NCI-H187 (cell line): ENCODE results near the gene HEXD.
A peak's percentile ranks its signal among the peaks of the same experiment; 100 is the strongest.
"Not testable (repeated sequence)": the region's sequence is repeated elsewhere in the genome, so short reads cannot be mapped to it uniquely, and the experiment has no call there.

Source experiments
- DNase-seq, 2 experiments: peaks; one replicate each; lab custom pipeline; 2025; lab: John Stamatoyannopoulos, UW

HEXD gene

DNA sequence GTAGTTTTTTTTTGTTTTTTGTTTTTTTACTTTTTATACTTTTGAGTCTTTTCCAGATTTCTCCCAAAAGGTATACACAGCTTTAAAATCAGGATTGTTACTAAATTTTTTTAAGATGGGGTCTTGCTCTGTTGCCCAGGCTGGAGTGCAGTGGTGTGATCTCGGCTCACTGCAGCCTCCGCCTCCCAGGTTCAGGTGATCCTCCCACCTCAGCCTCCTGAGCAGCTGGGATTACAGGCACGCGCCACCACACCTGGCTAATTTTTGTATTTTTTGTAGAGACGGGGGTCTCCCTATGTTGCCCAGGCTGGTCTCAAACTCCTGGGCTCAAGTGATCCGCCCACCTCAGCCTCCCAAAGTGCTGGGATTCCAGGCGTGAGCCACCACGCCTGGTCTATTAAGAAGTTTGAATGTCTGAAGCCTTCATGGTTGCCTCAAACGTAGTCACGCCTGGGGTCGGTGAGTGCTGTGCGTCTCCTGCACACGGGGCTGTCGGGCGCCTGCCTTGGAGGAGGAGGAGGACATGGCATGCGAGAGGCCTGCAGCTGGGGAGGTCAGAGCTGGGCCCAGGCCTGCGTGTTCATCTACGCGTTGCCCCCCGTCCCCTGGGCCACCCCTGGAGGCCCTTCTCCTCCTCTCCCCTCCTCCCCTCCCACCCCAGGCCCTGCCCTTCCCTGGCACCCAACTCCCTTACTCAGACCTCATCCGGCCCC is 35.8 kb upstream of the HEXD start:
- not testable (repeated sequence) for DNase-seq

DNA sequence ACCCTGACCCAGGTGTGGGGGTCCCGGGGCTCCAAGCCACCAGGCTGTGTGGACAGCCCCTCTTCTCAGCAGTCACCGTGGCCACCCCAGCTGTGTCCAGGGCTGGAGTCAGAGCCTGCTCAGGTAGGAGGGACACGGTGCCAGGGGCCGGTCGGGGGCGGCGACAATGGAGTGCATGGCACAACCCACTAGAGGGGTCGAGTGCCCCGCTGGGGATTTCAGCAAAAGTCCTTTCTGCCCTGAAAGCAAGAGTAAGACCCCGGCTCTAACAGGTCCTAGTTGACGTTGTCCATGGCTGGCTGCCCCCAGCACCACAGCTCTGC is 35.3 kb upstream of the HEXD start:
- DNase-seq: no peak

DNA sequence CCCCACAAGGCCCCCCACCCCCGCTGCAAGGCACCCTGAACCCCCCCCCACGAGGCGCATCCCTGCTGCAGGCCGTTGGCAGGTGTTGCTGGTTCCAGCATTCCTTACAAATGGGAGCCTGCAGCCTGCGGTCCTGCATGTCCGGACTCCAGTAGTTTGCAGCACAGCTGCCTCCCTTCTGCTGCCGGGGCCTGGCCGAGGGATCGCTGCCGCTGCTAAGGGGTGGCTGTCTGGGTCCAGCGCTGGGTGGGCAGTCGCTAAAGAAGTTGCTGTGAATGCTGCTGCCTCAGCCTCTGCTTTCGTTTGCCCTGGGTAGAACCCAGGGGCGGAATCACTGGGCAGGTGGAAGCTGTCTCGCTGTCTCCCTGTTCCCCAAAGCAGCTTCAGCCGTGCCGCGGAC is 34.7 kb upstream of the HEXD start:
- no peak for DNase-seq

GRCh38 chr17:82384051-82384729 is 34.0 kb upstream of the HEXD start:
- no peak for DNase-seq

DNA sequence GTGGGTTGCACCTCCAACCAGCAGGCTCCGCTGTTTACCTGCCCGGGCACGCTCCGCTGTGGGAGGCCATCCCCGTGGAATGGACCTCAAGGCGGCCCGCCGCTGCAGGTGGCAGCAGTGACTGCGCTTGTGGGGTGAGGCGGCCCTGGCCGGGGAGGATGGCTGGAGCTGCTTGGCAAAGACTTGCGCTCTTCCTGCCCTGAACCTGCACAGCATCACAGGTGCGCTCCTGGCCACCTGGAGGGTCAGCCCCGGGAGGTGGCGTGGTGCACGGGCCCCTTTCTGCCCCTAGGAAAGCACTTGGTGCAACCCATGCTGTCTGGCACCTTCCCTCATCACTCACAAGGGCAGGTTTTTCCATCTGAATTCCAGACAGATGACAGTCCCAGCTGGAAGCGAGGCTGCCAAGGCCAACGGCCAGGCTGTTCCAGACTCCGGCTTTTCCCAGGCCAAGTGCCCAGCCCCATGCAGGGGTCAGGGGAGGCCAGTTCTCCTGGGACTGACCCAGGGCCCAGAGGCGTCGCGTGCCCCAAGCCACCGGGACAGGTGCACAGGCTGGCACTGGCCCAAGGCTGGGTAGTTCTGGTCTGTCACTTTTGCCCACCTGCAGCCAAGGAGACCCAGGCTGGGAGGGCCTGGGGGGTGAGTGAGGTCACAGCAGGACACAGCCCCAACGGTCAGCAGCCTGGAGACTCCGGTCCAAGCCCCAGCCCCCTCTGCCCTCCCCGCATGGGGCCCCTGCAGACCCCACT is 33.2 kb upstream of the HEXD start:
- DNase-seq: peak; percentile 27 to 67

DNA sequence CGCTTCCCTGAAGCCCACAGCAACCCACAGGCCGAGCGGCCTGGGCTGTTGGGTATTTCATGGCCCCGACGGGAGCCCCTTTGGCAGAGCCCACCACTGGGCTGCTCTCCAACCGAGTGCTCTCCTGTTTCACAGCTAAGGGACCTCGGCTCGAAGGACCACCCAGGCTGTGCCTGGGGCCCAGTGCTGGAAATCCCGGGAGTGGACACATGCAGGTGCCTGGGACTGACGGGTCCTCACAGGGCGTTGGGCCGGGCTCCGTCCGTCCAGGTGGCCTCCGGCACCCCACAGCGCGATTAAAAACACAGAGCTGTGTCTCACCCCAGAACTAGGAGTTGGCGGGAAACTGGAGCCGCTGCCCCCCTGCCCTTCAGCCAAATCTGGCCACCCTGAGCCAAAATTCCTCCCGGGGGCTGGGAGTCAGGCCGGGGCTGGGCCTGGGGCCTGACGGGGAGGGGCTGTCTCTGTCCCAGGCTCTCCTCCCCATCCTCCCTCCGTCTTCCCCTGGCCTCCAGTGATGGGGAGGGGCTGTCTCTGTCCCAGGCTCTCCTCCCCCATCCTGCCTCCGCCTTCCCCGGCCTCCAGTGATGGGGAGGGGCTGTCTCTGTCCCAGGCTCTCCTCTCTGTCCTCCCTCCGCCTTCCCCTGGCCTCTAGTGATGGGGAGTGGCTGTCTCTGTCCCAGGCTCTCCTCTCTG is 32.4 kb upstream of the HEXD start:
- no peak for DNase-seq

GRCh38 chr17:82386255-82386831 is 31.8 kb upstream of the HEXD start:
- DNase-seq: no peak

DNA sequence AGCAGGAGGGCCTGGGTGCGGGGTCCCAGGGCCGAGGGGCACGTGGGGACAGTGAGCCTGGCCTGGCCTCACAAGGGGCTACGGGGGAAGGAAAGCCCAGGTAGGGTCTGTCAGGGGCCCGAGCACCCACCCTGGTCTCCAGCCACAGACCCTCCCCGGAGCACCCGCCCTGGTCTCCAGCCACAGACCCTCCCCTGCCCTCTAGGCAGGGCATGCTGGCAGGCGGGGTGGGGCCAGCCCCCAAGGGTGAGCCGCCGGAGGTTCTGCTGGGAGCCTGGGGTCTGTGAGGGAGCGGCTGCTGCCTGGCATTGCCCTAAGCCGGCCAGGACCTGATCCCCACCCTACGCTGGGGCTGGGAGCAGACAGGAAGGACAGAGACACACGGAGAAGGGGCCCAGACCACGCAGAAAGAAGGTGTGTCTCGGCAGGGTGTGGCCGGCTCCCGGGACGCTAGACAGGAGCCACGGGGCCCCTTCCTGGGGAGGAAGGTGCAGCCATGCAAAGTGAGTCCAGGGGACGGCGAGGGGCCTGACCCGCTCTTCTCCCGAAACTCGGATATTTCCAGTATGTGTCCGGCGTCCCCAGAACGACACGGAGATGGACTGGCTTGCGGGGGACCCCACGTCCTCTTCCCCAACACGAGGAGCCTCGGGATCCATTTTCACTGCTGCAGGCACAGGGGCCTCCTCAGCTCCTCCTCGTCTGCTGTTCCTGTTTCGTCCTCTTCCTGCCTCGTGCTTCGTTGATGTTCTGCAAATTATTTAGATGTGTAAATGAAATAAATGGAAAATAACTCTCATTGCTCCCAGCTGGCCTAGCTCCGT is 31.1 kb upstream of the HEXD start:
- DNase-seq: no peak

DNA sequence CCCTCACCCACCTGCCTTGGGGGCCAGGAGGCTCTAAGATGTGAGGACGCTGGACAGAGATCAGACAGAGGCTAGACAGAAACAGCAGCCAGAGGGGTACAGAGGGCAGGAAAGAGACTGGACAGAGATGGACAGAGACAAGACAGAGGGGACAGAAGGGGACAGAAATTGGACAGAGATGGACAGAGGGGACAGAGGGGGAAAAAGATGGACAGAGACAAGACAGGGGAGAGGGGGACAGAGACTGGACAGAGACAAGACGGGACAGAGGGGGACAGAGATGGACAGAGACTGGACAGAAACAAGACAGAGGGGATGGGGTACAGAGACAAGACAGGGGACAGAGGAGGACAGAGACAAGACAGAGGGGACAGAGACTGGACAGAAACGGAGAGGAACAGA is 30.4 kb upstream of the HEXD start:
- DNase-seq: no peak

DNA sequence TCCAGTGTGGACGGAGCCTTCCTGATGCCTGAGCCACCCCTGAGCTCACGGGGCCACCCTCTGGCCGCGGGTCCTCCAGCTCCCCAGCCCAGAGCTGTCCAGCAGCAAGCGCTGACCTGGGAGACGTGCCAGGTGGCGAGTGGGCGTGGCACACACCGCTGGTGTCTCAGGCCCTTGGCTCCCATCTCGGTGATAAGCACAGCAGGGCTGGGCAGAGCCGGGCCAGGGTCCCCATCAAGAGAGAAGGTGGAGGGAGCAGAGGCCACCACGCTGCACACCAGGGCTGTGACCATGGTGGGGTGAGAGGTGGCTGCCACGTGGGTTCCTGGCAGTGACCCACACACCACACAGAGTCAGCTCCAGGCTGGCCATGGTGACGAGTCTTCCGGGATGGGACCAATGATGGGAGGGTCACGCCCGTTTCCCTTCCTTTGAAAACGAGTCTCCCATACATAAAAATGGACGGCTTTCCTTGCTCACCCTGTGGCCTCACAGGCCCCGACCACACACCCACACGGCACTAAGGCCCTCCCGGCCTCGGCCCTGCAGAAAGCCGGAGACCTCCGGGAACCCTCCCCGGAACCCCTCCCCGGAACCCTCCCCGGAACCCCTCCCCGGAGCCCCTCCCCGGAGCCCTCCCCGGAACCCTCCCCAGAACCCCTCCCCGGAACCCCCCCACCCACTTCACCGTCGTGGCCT is 29.8 kb upstream of the HEXD start:
- DNase-seq: no peak

DNA sequence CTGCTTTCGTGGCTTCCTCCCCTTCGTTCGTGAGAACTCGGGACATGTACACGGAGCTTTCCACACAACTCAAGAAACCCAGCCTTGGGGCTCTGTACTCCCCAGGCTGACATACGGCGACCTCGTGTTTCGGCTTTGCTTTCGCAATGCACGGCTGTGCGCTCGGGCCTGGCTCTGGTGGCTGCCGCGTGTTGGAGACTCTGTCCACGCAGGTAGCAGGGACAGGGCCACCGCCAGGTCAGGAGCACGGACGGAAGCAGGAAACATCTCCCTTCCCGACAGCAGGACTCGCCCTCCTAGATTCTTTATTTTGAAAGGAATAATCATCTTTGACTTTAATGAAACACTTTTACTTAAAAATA is 29.2 kb upstream of the HEXD start:
- no peak for DNase-seq

DNA sequence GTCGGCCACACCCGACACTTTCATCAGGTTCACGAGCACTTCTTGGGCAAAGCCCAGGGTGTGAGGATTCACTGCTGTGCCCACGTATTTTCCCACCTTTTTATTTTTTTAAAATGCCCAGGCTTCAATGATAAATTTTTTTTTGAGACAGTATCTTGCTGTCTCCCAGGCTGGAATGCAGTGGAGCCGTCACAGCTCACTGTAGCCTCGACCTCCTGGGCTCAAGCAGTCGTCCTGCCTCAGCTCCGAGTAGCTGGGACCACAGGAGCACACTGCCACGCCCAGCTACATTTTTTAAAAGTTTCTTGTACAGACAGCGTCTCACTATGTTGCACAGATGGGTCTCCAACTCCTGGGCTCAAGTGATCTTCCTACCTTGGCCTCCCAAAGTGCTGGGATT is 28.8 kb upstream of the HEXD start:
- no peak for DNase-seq

- DNase-seq: no peak
These were observed 27.9 kb upstream of the HEXD start for GRCh38 chr17:82390015-82390859.

DNA sequence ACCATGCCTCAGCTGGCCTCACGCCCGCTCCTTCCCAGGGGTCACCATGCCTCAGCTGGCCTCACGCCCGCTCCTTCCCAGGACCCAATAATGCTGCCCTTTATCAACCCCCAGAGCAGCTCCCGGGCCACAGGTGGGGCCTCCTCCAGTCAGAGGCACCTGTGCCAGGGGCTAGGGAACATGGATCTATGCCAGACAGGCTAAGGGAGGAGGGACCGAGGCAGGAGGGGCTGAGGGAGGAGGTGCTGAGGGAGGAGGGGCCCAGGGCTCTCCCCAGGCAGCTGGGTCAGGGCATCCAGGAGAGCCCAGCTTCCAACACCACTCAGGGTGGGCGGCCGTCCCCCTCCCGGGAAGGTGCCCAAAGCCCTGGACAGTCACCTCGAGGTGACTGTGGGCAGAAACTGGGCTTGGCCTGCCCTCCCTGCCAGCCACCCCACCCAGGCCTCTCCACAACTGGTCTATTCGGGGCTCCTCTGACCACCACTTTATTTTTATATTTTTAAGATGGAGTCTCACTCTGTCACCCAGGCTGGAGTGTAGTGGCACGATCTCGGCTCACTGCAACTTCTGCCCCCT is 27.2 kb upstream of the HEXD start:
- no peak for DNase-seq

GRCh38 chr17:82391496-82392066 is 26.6 kb upstream of the HEXD start:
- DNase-seq: no peak

DNA sequence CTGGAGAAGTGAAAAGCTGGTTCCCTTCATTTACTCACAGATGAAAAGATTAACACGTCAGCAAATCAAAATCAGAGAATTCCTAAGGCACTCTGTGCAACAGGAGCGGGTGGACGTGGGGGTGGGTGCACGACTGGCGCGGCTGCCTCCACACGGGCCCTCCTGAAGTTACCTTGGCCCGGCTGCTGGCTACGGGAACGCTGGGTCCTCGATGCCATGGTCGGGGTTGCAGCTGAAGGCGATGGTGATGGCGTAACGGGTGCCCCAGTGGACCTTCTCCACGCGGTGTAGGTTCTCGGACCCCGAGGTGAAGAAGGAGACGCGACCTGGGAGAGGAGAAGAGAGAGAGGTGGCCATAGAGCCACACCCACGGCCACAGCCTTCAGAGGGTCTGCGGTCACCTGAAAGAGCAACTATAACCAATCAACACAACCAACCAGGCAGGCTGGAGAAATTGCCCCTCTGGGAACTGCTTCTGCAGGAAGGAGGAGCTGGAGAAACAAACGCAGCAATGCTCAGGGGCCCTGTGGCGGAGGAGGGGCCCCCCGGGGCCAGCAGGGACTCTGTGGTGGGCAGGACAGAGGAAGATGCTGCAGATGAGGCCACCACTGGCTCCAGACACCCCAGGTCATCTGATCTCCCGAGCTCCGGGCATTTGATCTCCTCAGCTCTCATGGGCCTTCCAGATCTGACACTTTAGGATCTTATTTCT is 25.8 kb upstream of the HEXD start:
- DNase-seq: no peak

GRCh38 chr17:82392941-82393340 is 25.2 kb upstream of the HEXD start:
- no peak for DNase-seq

GRCh38 chr17:82394278-82394677 is 23.9 kb upstream of the HEXD start:
- no peak for DNase-seq
